ENCODE measurements around the gene DCST1. TPM values are rescaled to one million over a fixed set of nuclear protein-coding genes. Genes with fewer than 3 reads are reported as not detected.

The DCST1 gene
- total and polyA plus RNA-seq, 2 of the 13 experiments (the other 11 are each of a cell fraction or from before 2014, with no cell fraction given), result 0.04 TPM; not detected in 1

DNA sequence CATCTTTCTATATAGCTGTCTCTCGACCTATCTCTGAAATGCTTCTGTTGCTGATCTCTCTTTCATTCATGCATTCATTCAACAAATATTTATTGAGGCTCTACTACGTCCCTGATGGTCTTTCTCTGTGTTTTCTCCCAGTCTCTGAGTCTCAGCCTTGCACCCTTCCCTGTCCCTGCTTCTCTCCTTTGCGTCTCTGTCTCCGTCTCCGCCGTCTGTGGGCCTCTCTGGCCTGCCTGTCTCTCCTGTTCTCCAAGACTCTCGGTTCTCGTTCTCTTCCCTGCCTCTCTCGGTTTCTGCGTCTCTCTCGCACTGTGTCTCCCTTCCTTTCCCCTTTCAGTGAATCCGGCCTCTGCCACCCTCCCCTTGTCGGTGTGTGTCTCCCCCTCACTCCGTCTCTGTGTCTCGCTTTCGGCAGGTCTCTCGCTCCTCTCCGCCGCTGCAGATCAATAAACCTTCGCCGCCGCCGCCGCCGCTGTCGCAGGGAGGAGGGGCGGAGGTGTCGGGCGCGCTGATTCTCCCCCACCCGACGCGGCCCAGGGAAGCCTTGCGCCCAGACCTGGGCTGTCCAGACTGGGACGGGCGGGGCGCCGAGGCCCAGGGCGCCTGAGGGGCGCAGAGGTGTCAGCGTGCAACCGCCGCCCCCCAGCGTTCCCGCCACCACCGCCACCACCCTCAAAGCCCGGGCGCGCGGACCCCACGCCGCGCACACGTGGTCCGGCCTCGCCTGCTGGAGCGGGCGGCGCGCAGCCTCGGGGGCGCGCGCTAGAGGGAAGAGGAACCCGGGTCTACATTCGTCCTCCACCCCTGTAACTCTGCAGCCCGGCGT, 48.1 kb downstream of the DCST1 start (continued):
- TF ChIP-seq, protein P1, sequence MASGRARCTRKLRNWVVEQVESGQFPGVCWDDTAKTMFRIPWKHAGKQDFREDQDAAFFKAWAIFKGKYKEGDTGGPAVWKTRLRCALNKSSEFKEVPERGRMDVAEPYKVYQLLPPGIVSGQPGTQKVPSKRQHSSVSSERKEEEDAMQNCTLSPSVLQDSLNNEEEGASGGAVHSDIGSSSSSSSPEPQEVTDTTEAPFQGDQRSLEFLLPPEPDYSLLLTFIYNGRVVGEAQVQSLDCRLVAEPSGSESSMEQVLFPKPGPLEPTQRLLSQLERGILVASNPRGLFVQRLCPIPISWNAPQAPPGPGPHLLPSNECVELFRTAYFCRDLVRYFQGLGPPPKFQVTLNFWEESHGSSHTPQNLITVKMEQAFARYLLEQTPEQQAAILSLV (CRISPR knock-in tag; IDR thresholded peaks at IDR 0.05; ENCODE audit: borderline replicate concordance), result no peak
- TF ChIP-seq ZNF652 (CRISPR knock-in tag; IDR thresholded peaks at IDR 0.05; ENCODE audit: borderline replicate concordance, low read depth), result no peak
- TF ChIP-seq ZNF547 (CRISPR knock-in tag; IDR thresholded peaks at IDR 0.05), result peak; percentile 46; the same call in 1 of the 2 replicates
- TF ChIP-seq ZNF232 (CRISPR knock-in tag; IDR thresholded peaks at IDR 0.05; ENCODE audit: borderline replicate concordance), result no peak
- TF ChIP-seq BCL6 (CRISPR knock-in tag; IDR thresholded peaks at IDR 0.05), result no peak
- TF ChIP-seq EZH2 (conservative IDR thresholded peaks at IDR 0.05; ENCODE audit: low read depth, low read length), result peak; percentile 2; the same call in 1 of the 2 replicates
- TF ChIP-seq, protein P2, sequence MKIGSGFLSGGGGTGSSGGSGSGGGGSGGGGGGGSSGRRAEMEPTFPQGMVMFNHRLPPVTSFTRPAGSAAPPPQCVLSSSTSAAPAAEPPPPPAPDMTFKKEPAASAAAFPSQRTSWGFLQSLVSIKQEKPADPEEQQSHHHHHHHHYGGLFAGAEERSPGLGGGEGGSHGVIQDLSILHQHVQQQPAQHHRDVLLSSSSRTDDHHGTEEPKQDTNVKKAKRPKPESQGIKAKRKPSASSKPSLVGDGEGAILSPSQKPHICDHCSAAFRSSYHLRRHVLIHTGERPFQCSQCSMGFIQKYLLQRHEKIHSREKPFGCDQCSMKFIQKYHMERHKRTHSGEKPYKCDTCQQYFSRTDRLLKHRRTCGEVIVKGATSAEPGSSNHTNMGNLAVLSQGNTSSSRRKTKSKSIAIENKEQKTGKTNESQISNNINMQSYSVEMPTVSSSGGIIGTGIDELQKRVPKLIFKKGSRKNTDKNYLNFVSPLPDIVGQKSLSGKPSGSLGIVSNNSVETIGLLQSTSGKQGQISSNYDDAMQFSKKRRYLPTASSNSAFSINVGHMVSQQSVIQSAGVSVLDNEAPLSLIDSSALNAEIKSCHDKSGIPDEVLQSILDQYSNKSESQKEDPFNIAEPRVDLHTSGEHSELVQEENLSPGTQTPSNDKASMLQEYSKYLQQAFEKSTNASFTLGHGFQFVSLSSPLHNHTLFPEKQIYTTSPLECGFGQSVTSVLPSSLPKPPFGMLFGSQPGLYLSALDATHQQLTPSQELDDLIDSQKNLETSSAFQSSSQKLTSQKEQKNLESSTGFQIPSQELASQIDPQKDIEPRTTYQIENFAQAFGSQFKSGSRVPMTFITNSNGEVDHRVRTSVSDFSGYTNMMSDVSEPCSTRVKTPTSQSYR (CRISPR knock-in tag; IDR thresholded peaks at IDR 0.05; ENCODE audit: borderline replicate concordance), result peak; percentile 29; the same call in 1 of the 2 replicates
- TF ChIP-seq PITX1 (CRISPR knock-in tag; IDR thresholded peaks at IDR 0.05), result no peak
- TF ChIP-seq, protein P3, sequence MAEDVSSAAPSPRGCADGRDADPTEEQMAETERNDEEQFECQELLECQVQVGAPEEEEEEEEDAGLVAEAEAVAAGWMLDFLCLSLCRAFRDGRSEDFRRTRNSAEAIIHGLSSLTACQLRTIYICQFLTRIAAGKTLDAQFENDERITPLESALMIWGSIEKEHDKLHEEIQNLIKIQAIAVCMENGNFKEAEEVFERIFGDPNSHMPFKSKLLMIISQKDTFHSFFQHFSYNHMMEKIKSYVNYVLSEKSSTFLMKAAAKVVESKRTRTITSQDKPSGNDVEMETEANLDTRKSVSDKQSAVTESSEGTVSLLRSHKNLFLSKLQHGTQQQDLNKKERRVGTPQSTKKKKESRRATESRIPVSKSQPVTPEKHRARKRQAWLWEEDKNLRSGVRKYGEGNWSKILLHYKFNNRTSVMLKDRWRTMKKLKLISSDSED (CRISPR knock-in tag; IDR thresholded peaks at IDR 0.05), result no peak
- peak; percentile 77 for TF ChIP-seq EED (CRISPR knock-in tag; IDR thresholded peaks at IDR 0.05)
- peak; percentile 44 for TF ChIP-seq SALL1 (CRISPR knock-in tag; IDR thresholded peaks at IDR 0.05)
- TF ChIP-seq TMF1 (CRISPR knock-in tag; IDR thresholded peaks at IDR 0.05; ENCODE audit: low read depth), result 0 out of 2 replicates have a peak, but pooled peaks have one; percentile 65
- 0 out of 2 replicates have a peak, but pooled peaks have one; percentile 42 for TF ChIP-seq ZNF589 (CRISPR knock-in tag; conservative IDR thresholded peaks at IDR 0.05)
- TF ChIP-seq, protein P4, sequence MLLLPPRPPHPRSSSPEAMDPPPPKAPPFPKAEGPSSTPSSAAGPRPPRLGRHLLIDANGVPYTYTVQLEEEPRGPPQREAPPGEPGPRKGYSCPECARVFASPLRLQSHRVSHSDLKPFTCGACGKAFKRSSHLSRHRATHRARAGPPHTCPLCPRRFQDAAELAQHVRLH (CRISPR knock-in tag; IDR thresholded peaks at IDR 0.05; ENCODE audit: borderline replicate concordance, low read depth), result no peak
- TF ChIP-seq, protein P5, sequence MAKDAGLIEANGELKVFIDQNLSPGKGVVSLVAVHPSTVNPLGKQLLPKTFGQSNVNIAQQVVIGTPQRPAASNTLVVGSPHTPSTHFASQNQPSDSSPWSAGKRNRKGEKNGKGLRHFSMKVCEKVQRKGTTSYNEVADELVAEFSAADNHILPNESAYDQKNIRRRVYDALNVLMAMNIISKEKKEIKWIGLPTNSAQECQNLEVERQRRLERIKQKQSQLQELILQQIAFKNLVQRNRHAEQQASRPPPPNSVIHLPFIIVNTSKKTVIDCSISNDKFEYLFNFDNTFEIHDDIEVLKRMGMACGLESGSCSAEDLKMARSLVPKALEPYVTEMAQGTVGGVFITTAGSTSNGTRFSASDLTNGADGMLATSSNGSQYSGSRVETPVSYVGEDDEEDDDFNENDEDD (CRISPR knock-in tag; IDR thresholded peaks at IDR 0.05; ENCODE audit: borderline replicate concordance), result peak; percentile 27; the same call in 1 of the 2 replicates
- 0 out of 2 replicates have a peak, but pooled peaks have one; percentile 13 for TF ChIP-seq GATAD2A (CRISPR knock-in tag; IDR thresholded peaks at IDR 0.05)
- TF ChIP-seq SP5 (CRISPR knock-in tag; IDR thresholded peaks at IDR 0.05; ENCODE audit: borderline replicate concordance, low read depth), result no peak
- no peak for TF ChIP-seq PHF21A (CRISPR knock-in tag; IDR thresholded peaks at IDR 0.05)
- no peak for TF ChIP-seq GABPA (IDR thresholded peaks at IDR 0.05; ENCODE audit: low read depth, low read length)
- no peak for TF ChIP-seq GABPA (CRISPR knock-in tag; IDR thresholded peaks at IDR 0.05; ENCODE audit: low read depth)
- no peak for TF ChIP-seq FOSL2 (CRISPR knock-in tag; IDR thresholded peaks at IDR 0.05)
- 0 out of 2 replicates have a peak, but pooled peaks have one; percentile 12 for TF ChIP-seq HDAC1 (CRISPR knock-in tag; IDR thresholded peaks at IDR 0.05)
- TF ChIP-seq MYC (CRISPR knock-in tag; IDR thresholded peaks at IDR 0.05; ENCODE audit: borderline replicate concordance), result peak; percentile 16; the same call in 1 of the 2 replicates
